IMR-90 (cell line): ENCODE measurements around the gene FAM20B. TPM values are rescaled to one million over a fixed set of nuclear protein-coding genes. Genes with fewer than 3 reads are reported as not detected.
A peak's percentile ranks its signal among the peaks of the same experiment; 100 is the strongest.

Experiments
- ATAC-seq: fragments of 200-7000 bp; cut with Tn5 transposase; 2 replicates; pipeline ENCODE4 v1.9.1; 2020; ENCODE audit warnings: low read depth, mild to moderate bottlenecking, moderate library complexity
- BruUV-seq: library from RNA; stranded (reverse); fragments of 400-500 nt; replicated peaks from 2 replicates; lab custom pipeline; 2021; lab: Mats Ljungman, UMichigan
- CTCF ChIA-PET: fragments of 300-600 bp; formaldehyde crosslinking; extraction: SDS; loops from one replicate; lab custom pipeline; 2021; ENCODE audit warnings: antibody characterized with exemption; lab: Yijun Ruan, JAX
- POLR2A ChIA-PET: fragments of 300-600 bp; sonication (Branson Sonifier 250); formaldehyde crosslinking; loops from one replicate; lab custom pipeline; 2022; ENCODE audit warnings: antibody characterized with exemption; ENCODE audit not compliant: unreplicated experiment; lab: Charles Lee
- DNase-seq: peaks from one replicate; pipeline ENCODE4 v3.0.0; 2013
- H2AFZ ChIP-seq: replicated peaks from 2 replicates; pipeline ENCODE3; 2013; ENCODE audit warnings: low read length, mild to moderate bottlenecking; ENCODE audit not compliant: poor library complexity
- H2AK5ac ChIP-seq: 2 replicates; pipeline ENCODE4 v1.6.1; 2013; ENCODE audit warnings: low read depth, low read length, inconsistent platforms
- H2AK9ac ChIP-seq: replicated peaks from 2 replicates; pipeline ENCODE3; 2013; ENCODE audit warnings: mild to moderate bottlenecking, low read depth, low read length, moderate library complexity; ENCODE audit not compliant: poor library complexity
- H2BK120ac ChIP-seq: 2 replicates; pipeline ENCODE4 v1.6.1; 2013; ENCODE audit warnings: low read depth, low read length, inconsistent platforms
- H2BK15ac ChIP-seq: 3 replicates; pipeline ENCODE4 v1.6.1; 2013; ENCODE audit warnings: low read depth, low read length, inconsistent platforms
- H2BK20ac ChIP-seq: 2 replicates; pipeline ENCODE4 v1.6.1; 2013; ENCODE audit warnings: low read depth, mild to moderate bottlenecking, inconsistent platforms, low read length, moderate library complexity
- H2BK5ac ChIP-seq: 2 replicates; pipeline ENCODE4 v1.6.1; 2013; ENCODE audit warnings: mild to moderate bottlenecking, low read depth, low read length, inconsistent platforms; ENCODE audit not compliant: poor library complexity, severe bottlenecking
- H3K14ac ChIP-seq: replicated peaks from 2 replicates; pipeline ENCODE4 v1.6.1; 2013; ENCODE audit warnings: low read depth, low read length, inconsistent platforms
- H3K18ac ChIP-seq: 2 replicates; pipeline ENCODE4 v1.6.1; 2013; ENCODE audit warnings: low read depth, low read length, control low read depth
- H3K23ac ChIP-seq: 2 replicates; pipeline ENCODE4 v1.6.1; 2013; ENCODE audit warnings: low read depth, low read length, inconsistent platforms
- H3K27ac ChIP-seq: 2 replicates; pipeline ENCODE4 v1.5.1; 2013; ENCODE audit warnings: mild to moderate bottlenecking, control low read depth, low read length; ENCODE audit not compliant: insufficient read depth
- H3K27me3 ChIP-seq: 2 replicates; pipeline ENCODE4 v1.6.1; 2013; ENCODE audit warnings: low read length; ENCODE audit not compliant: control insufficient read depth, insufficient read depth
- H3K36me3 ChIP-seq: 2 replicates; pipeline ENCODE4 v1.6.1; 2013; ENCODE audit warnings: low read length, mixed read lengths; ENCODE audit not compliant: control insufficient read depth, insufficient read depth
- H3K4ac ChIP-seq: 2 replicates; pipeline ENCODE4 v1.6.1; 2013; ENCODE audit warnings: low read depth, low read length, inconsistent platforms
- H3K4me1 ChIP-seq: 2 replicates; pipeline ENCODE4 v1.6.1; 2013; ENCODE audit warnings: low read length, mixed read lengths; ENCODE audit not compliant: control insufficient read depth, insufficient read depth
- H3K4me2 ChIP-seq: 2 replicates; pipeline ENCODE4 v1.6.1; 2013; ENCODE audit warnings: low read depth, mild to moderate bottlenecking, control low read depth, low read length, moderate library complexity
- H3K4me3 ChIP-seq: 2 replicates; pipeline ENCODE4 v1.5.1; 2013; ENCODE audit warnings: low read depth, mild to moderate bottlenecking, control low read depth, low read length, moderate library complexity; ENCODE audit not compliant: insufficient read depth
- H3K56ac ChIP-seq: 2 replicates; pipeline ENCODE4 v1.6.1; 2013; ENCODE audit warnings: low read length, inconsistent platforms; ENCODE audit not compliant: insufficient read depth; ENCODE audit errors: extremely low read depth
- H3K79me1 ChIP-seq, 2 experiments: 2 replicates each; pipeline ENCODE4 v1.6.1; 2013; ENCODE audit warnings: low read length in 2 of 2, inconsistent platforms in 1 of 2, low read depth in 1 of 2
- H3K9ac ChIP-seq: 2 replicates; pipeline ENCODE4 v1.6.1; 2013; ENCODE audit warnings: low read depth, low read length, control low read depth
- H3K9me1 ChIP-seq: 2 replicates; pipeline ENCODE4 v1.6.1; 2013; ENCODE audit warnings: low read length, inconsistent platforms; ENCODE audit not compliant: insufficient read depth
- H3K9me3 ChIP-seq: 2 replicates; pipeline ENCODE4 v1.6.1; 2013; ENCODE audit warnings: low read length; ENCODE audit not compliant: control insufficient read depth, insufficient read depth
- H4K20me1 ChIP-seq: 2 replicates; pipeline ENCODE4 v1.6.1; 2013; ENCODE audit warnings: low read length, inconsistent platforms; ENCODE audit not compliant: insufficient read depth
- H4K5ac ChIP-seq: 2 replicates; pipeline ENCODE4 v1.6.1; 2013; ENCODE audit warnings: mild to moderate bottlenecking, low read depth, low read length, control low read depth
- H4K8ac ChIP-seq, 2 experiments: 2 replicates each; pipeline ENCODE4 v1.6.1; 2013; ENCODE audit warnings: low read depth in 2 of 2, low read length in 2 of 2, control low read depth in 1 of 2, inconsistent platforms in 1 of 2
- H4K91ac ChIP-seq: 2 replicates; pipeline ENCODE4 v1.6.1; 2013; ENCODE audit warnings: low read depth, low read length, inconsistent platforms; ENCODE audit not compliant: insufficient read depth
- BHLHE40 ChIP-seq: fragments of 150-350 bp; IDR thresholded peaks from 2 replicates; pipeline ENCODE4 v1.6.1; 2016; ENCODE audit warnings: mild to moderate bottlenecking, low read depth, low read length
- CEBPB ChIP-seq: IDR thresholded peaks from 2 replicates; pipeline ENCODE4 v1.6.1; 2012; ENCODE audit warnings: low read depth, low read length, improper control_type of control experiment
- CHD1 ChIP-seq: IDR thresholded peaks from 2 replicates; pipeline ENCODE4 v1.6.1; 2012; ENCODE audit warnings: low read depth, low read length, improper control_type of control experiment
- CTCF ChIP-seq: conservative IDR thresholded peaks from 2 replicates; pipeline ENCODE4 v1.5.1; 2012; ENCODE audit warnings: mild to moderate bottlenecking, low read depth, low read length, improper control_type of control experiment
- ELK1 ChIP-seq: fragments of 150-350 bp; IDR thresholded peaks from 2 replicates; pipeline ENCODE4 v1.6.1; 2016; ENCODE audit warnings: low read depth, mild to moderate bottlenecking, low read length, moderate library complexity, borderline replicate concordance
- FOS ChIP-seq: fragments of 150-350 bp; IDR thresholded peaks from 2 replicates; pipeline ENCODE4 v1.6.1; 2016; ENCODE audit warnings: low read depth, low read length
- MXI1 ChIP-seq: IDR thresholded peaks from 2 replicates; pipeline ENCODE4 v1.6.1; 2012; ENCODE audit warnings: low read depth, mild to moderate bottlenecking, low read length, moderate library complexity, borderline replicate concordance
- POLR2A ChIP-seq: IDR thresholded peaks from 2 replicates; pipeline ENCODE4 v1.6.1; 2012; ENCODE audit warnings: mild to moderate bottlenecking, low read depth, low read length
- RFX5 ChIP-seq: IDR thresholded peaks from 2 replicates; pipeline ENCODE4 v1.8.0; 2012; ENCODE audit warnings: low read depth, mild to moderate bottlenecking, low read length, moderate library complexity
- USF2 ChIP-seq: fragments of 150-350 bp; IDR thresholded peaks from 2 replicates; pipeline ENCODE4 v1.6.1; 2017; ENCODE audit warnings: mild to moderate bottlenecking, antibody characterized with exemption, low read length, low read depth
- WGBS, 2 experiments: methylation state at CpG; one replicate each; pipeline versions ENCODE4 v1.1.5 to v1.1.7; 2013; ENCODE audit warnings: missing lambda C conversion rate in 2 of 2; ENCODE audit not compliant: insufficient read length in 1 of 2; ENCODE audit errors: extremely low coverage in 2 of 2; 5-methylcytosine and 5-hydroxymethylcytosine counted together
- dilution Hi-C: fragments of 300-500 bp; cut with HindIII; formaldehyde crosslinking; loops from one replicate; pipeline ENCODE4 v1.14.3; 2018; ENCODE audit warnings: low sequenced_read_pairs; ENCODE audit not compliant: unreplicated experiment
- in situ Hi-C: fragments of 300-500 bp; cut with MboI; formaldehyde crosslinking; loops from 3 replicates; pipeline ENCODE4 v1.14.3; 2019; ENCODE audit warnings: low sequenced_read_pairs, inconsistent platforms, mixed read lengths
- intact Hi-C: fragments of 100-400 bp; cut with micrococcal nuclease; formaldehyde crosslinking; loops from 2 replicates; pipeline ENCODE4 v1.10.0; 2022
- polyA plus RNA-seq, 3 experiments: library from polyadenylated mRNA; depleted of rRNA; stranded (reverse); fragments of >200 nt; gene quantifications; 2 replicates each; pipeline ENCODE4 v1.2.3, GENCODE V29; 2012; ENCODE audit warnings: low replicate concordance in 1 of 3
- total RNA-seq: library from RNA; depleted of rRNA; stranded (reverse); fragments of >200 nt; gene quantifications from 2 replicates; pipeline ENCODE4 v1.2.3, GENCODE V29; 2012

Gene FAM20B
- total and polyA plus RNA-seq, 2 of the 4 experiments (the other 2 are of a cell fraction) = 17.1 to 38.4 TPM

- Histone ChIP-seq H4K91ac (no peak overlapping the region), H4K20me1 (peaks cover 3% of the 10 kb centered on the region; the same call in 1 of the 2 replicates), H3K23ac (no peak overlapping the region), H3K36me3 (peaks cover 20% of the 10 kb centered on the region), H2AK9ac (peak overlapping the region; percentile 23), H2BK15ac (no peak overlapping the region), H3K9me3 (no peaks in the 10 kb centered on the region), H2AFZ (peak overlapping the region; percentile 49), H3K27ac (no peak overlapping the region), H3K4ac (no peak overlapping the region), H3K14ac (no peak overlapping the region), H2BK20ac (no peak overlapping the region), H4K8ac (no peak overlapping the region), H3K27me3 (no peaks in the 10 kb centered on the region), H4K5ac (no peak overlapping the region), H2BK5ac (no peak overlapping the region), H3K4me3 (no peak overlapping the region), H3K79me1 (peaks cover 11 to 64% of the 10 kb centered on the region in 2 experiments), H3K9me1 (peaks cover 15% of the 10 kb centered on the region; the same call in 1 of the 2 replicates), H3K9ac (no peak overlapping the region), H3K18ac (no peak overlapping the region), H2AK5ac (no peak overlapping the region), H3K56ac (no peak overlapping the region), H3K4me1 (peaks cover 10% of the 10 kb centered on the region), H3K4me2 (no peak overlapping the region), H2BK120ac (no peak overlapping the region)
- no TSS peak for BruUV-seq
- peak; percentile 19; the same call in 1 of the 2 replicates for ATAC-seq
- in situ Hi-C loops = no loop called here
- ChIA-PET POLR2A (interaction anchor here (0.6 kb wide), 1 partner anchor 503 kb away, joined by 4 read pairs; no protein-coding TSS in a partner anchor), CTCF (no interaction called here)
- dilution Hi-C loops = no loop called here
- intact Hi-C loops = no loop called here
- DNase-seq = no peak
- WGBS, 2 experiments = 50% methylated on average over 2 of the region's 11 CpGs; no CpG with 5 or more reads in 1 of the 2 experiments
- no peak for TF ChIP-seq BHLHE40
- TF ChIP-seq MXI1 = no peak
- no peak for TF ChIP-seq RFX5
- no peak for TF ChIP-seq CEBPB
- TF ChIP-seq CHD1 = no peak
- no peak for TF ChIP-seq USF2
- no peak for TF ChIP-seq POLR2A
- no peak for TF ChIP-seq FOS
- no peak for TF ChIP-seq CTCF
- no peak for TF ChIP-seq ELK1
Observed at GRCh38 chr1:179087665-179088064, 62.0 kb downstream of the FAM20B start.
